GM21723 (cell line): ENCODE results near the gene RAB1B.

Experiments
- ATAC-seq: cut with Tn5 transposase; IDR thresholded peaks from one replicate; pipeline ENCODE4 v1.9.1; 2021; ENCODE audit warnings: mild to moderate bottlenecking, moderate library complexity; ENCODE audit not compliant: unreplicated experiment

RAB1B gene

GRCh38 chr11:66268244-66268951 is at the start of gene RAB1B:
Gene RAB1B (plus strand): TSS chr11:66268639. CDS start chr11:66268680, 41 bp downstream.
- ATAC-seq: peak; percentile 72

- ATAC-seq: no peak
Observed at GRCh38 chr11:66218846-66219620, 49.4 kb upstream of the RAB1B start.

GRCh38 chr11:66219846-66220565 is 48.4 kb upstream of the RAB1B start:
- no peak for ATAC-seq

GRCh38 chr11:66220566-66220935 is 47.9 kb upstream of the RAB1B start:
- ATAC-seq: no peak

GRCh38 chr11:66221012-66221411 is 47.4 kb upstream of the RAB1B start:
- ATAC-seq: no peak

- ATAC-seq: no peak
Observed at GRCh38 chr11:66221726-66222236, 46.7 kb upstream of the RAB1B start.

GRCh38 chr11:66222358-66223149 is 45.9 kb upstream of the RAB1B start:
- peak; percentile 72 for ATAC-seq

- ATAC-seq: no peak
Observed at GRCh38 chr11:66224226-66224855, 44.1 kb upstream of the RAB1B start.

GRCh38 chr11:66225066-66225465 is 43.4 kb upstream of the RAB1B start:
- ATAC-seq: no peak

GRCh38 chr11:66226101-66226500 is 42.3 kb upstream of the RAB1B start:
- ATAC-seq: no peak

GRCh38 chr11:66227700-66228099 is 40.7 kb upstream of the RAB1B start:
- ATAC-seq: no peak

GRCh38 chr11:66228521-66228920 is 39.9 kb upstream of the RAB1B start:
- ATAC-seq: no peak

GRCh38 chr11:66230156-66230555 is 38.3 kb upstream of the RAB1B start:
- no peak for ATAC-seq

GRCh38 chr11:66230978-66231377 is 37.5 kb upstream of the RAB1B start:
- no peak for ATAC-seq

- ATAC-seq: no peak
Observed at GRCh38 chr11:66231561-66231960, 36.9 kb upstream of the RAB1B start.

GRCh38 chr11:66232769-66233168 is 35.7 kb upstream of the RAB1B start:
- no peak for ATAC-seq

GRCh38 chr11:66233301-66233700 is 35.1 kb upstream of the RAB1B start:
- no peak for ATAC-seq

GRCh38 chr11:66235141-66235540 is 33.3 kb upstream of the RAB1B start:
- ATAC-seq: no peak

- ATAC-seq: no peak
Observed at GRCh38 chr11:66237867-66238266, 30.6 kb upstream of the RAB1B start.

- no peak for ATAC-seq
Observed at GRCh38 chr11:66238786-66239413, 29.5 kb upstream of the RAB1B start.
